CD4-positive, alpha-beta T cell (primary cell): ENCODE results near the gene SSBP2. TPM values are rescaled to one million over a fixed set of nuclear protein-coding genes. Genes with fewer than 3 reads are reported as not detected.
A peak's percentile ranks its signal among the peaks of the same experiment; 100 is the strongest.

ENCODE experiments used
- ATAC-seq: fragments of 200-7000 bp; cut with Tn5 transposase; one replicate; pipeline ENCODE4 v1.10.0; 2022; ENCODE audit warnings: mild to moderate bottlenecking; ENCODE audit not compliant: poor library complexity
- CTCF ChIA-PET: fragments of 350-600 bp; sonication (Branson Sonifier 250); formaldehyde crosslinking; loops from one replicate; lab custom pipeline; 2021; ENCODE audit warnings: antibody characterized with exemption, inconsistent platforms; lab: Charles Lee
- POLR2A ChIA-PET: fragments of 350-600 bp; sonication (Branson Sonifier 250); formaldehyde crosslinking; loops from one replicate; lab custom pipeline; 2021; ENCODE audit warnings: antibody characterized with exemption, inconsistent platforms; lab: Charles Lee
- DNase-seq, 14 experiments: peaks; one replicate each; pipeline ENCODE4 v3.0.0-alpha.2; 2013 to 2020; ENCODE audit warnings: mixed read lengths in 2 of 14
- H3K27ac ChIP-seq, 2 donors: one replicate each; pipeline versions ENCODE4 v1.5.1 to v1.7.0; 2013; ENCODE audit warnings: low read length in 2 of 2, low read depth in 1 of 2, mild to moderate bottlenecking in 1 of 2
- H3K27me3 ChIP-seq, 2 experiments: 1 replicate in 1 of 2; 2 replicates in 1 of 2; pipeline versions ENCODE4 v1.6.1 to v1.7.0; 2013; ENCODE audit warnings: low read length in 2 of 2, control low read depth in 1 of 2, mild to moderate bottlenecking in 1 of 2, moderate library complexity in 1 of 2; ENCODE audit not compliant: insufficient read depth in 2 of 2, control insufficient read depth in 1 of 2
- H3K36me3 ChIP-seq: one replicate; pipeline ENCODE4 v1.6.1; 2013; ENCODE audit warnings: low read length, control low read depth; ENCODE audit not compliant: insufficient read depth
- H3K4me1 ChIP-seq: one replicate; pipeline ENCODE4 v1.6.1; 2013; ENCODE audit warnings: low read length, control low read depth; ENCODE audit not compliant: insufficient read depth
- H3K4me3 ChIP-seq: one replicate; pipeline ENCODE4 v1.5.1; 2013; ENCODE audit warnings: mild to moderate bottlenecking, low read length, moderate library complexity
- H3K9me3 ChIP-seq, 2 experiments: 1 replicate in 1 of 2; 2 replicates in 1 of 2; pipeline versions ENCODE4 v1.6.1 to v1.7.0; 2013; ENCODE audit warnings: low read length in 2 of 2, mild to moderate bottlenecking in 2 of 2, control low read depth in 1 of 2, moderate library complexity in 1 of 2; ENCODE audit not compliant: control insufficient read depth in 1 of 2, insufficient read depth in 1 of 2
- H3K27ac Mint-ChIP-seq: one replicate; pipeline ENCODE4 v1.8.0; 2020; ENCODE audit warnings: mixed read lengths
- H3K27me3 Mint-ChIP-seq: one replicate; pipeline ENCODE4 v1.8.0; 2021; ENCODE audit warnings: mixed read lengths
- H3K36me3 Mint-ChIP-seq: one replicate; pipeline ENCODE4 v1.8.0; 2021; ENCODE audit warnings: low read depth, mixed read lengths
- H3K4me1 Mint-ChIP-seq: one replicate; pipeline ENCODE4 v1.8.0; 2021; ENCODE audit warnings: low read depth, mixed read lengths
- H3K4me3 Mint-ChIP-seq: one replicate; pipeline ENCODE4 v1.8.0; 2020; ENCODE audit warnings: mild to moderate bottlenecking, mixed read lengths
- H3K9me3 Mint-ChIP-seq: one replicate; pipeline ENCODE4 v1.8.0; 2020; ENCODE audit warnings: mixed read lengths
- intact Hi-C, 2 experiments: fragments of 100-400 bp; cut with DNase I in 1 of 2; cut with micrococcal nuclease in 1 of 2; formaldehyde crosslinking; loops; one replicate each; pipeline versions ENCODE4 v1.15.1 to v1.9.0; 2023 to 2025; cut with DNase I, micrococcal nuclease
- total RNA-seq, 174 experiments: library from RNA in 2 of 174; stranded (reverse) in 2 of 174; gene quantifications; one replicate each; pipeline ENCODE4 v1.2.3 and lab custom pipeline; 2021 to 2026
- TF ChIP-seq, protein P1 (sequence below): fragments of 200-600 bp; IDR thresholded peaks from one replicate; pipeline ENCODE4 v1.8.0; 2022; ENCODE audit warnings: antibody characterized with exemption, mild to moderate bottlenecking

The SSBP2 gene
- total RNA-seq, 2 experiments from 2014 or later: 33.5 to 36.3 TPM

DNA sequence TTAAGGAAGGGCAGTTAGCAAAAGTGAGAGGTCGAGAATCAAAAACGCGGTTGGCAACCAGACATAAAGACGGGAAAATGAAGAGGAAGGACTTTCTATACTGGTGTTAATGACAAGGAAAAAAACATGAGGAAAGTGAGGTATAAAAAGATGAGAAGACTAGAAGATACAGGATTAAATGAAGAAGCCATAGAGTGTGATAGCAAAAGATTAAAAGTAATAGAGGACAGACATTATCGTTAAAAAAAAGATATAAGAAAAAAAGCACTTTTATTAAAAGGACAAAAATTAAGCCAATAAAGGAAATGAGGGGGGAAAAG, 1.7 kb upstream of the SSBP2 start:
- peak overlapping the region; percentile 10 for H3K27ac Mint-ChIP-seq
- DNase-seq (no peak), ATAC-seq (no peak)
- no peaks in the 10 kb centered on the region for H3K9me3 Mint-ChIP-seq
- H3K9me3 ChIP-seq: no peaks in the 10 kb centered on the region
- H3K27me3 Mint-ChIP-seq: no peaks in the 10 kb centered on the region
- no peak overlapping the region for H3K27ac ChIP-seq
- intact Hi-C loops: loop anchor here (5.0 to 10.0 kb wide), 5 partner anchors 35 to 522 kb away; partner anchors contain the start of gene RPS23 (in 1 of the 2)
- H3K4me1 ChIP-seq: peaks cover 13% of the 10 kb centered on the region
- CTCF ChIA-PET: no interaction called here
- H3K4me3 Mint-ChIP-seq: peak overlapping the region; percentile 3
- H3K36me3 Mint-ChIP-seq: peaks cover 11% of the 10 kb centered on the region
- POLR2A ChIA-PET: interaction anchor here (0.6 to 6.9 kb wide), 3 partner anchors 86 to 127 kb away, joined by 3 to 383 read pairs (median 41); no protein-coding TSS in a partner anchor
- no peaks in the 10 kb centered on the region for H3K36me3 ChIP-seq
- H3K4me3 ChIP-seq: no peak overlapping the region
- peaks cover 30% of the 10 kb centered on the region for H3K4me1 Mint-ChIP-seq
- TF ChIP-seq, protein P1, sequence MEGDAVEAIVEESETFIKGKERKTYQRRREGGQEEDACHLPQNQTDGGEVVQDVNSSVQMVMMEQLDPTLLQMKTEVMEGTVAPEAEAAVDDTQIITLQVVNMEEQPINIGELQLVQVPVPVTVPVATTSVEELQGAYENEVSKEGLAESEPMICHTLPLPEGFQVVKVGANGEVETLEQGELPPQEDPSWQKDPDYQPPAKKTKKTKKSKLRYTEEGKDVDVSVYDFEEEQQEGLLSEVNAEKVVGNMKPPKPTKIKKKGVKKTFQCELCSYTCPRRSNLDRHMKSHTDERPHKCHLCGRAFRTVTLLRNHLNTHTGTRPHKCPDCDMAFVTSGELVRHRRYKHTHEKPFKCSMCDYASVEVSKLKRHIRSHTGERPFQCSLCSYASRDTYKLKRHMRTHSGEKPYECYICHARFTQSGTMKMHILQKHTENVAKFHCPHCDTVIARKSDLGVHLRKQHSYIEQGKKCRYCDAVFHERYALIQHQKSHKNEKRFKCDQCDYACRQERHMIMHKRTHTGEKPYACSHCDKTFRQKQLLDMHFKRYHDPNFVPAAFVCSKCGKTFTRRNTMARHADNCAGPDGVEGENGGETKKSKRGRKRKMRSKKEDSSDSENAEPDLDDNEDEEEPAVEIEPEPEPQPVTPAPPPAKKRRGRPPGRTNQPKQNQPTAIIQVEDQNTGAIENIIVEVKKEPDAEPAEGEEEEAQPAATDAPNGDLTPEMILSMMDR: no peak
- H3K27me3 ChIP-seq: no peaks in the 10 kb centered on the region

DNA sequence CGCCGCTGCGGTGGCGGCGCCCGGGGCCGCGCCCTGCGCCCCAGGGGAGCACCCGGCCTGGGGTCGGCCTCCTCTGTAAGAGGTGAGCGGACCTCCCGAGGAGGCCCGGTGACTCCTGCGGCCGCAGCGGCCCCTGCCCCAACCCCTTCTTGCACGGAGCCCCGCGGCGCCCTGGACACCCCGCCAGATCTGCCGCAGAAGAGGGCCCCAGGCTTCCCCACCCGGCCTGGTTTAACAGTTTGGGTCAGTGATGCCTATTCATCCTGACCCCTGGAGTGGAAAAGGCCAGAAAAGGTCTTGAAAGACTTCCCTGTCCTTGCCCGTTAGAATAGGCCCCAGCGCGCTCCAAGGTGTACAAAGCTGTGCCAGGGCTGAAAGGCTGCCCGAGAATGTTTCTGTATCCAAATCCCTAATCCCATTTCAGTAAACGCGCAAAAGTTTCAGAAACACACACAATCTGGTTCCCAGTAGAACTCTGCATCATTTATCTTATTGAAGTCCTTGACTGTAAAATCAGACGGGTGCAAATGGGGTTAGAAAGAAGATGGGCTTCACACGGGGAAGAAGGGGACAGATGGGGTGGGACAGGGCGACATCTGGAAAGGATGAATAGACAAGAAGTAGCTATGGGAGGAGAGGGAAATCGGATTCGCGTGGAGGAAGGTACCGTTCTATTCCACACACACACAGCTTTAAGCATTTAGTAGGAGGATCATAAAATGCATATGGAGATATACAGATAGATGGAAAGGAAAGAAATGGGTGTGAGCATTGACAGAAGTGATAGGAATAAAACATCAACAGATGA, 1.1 kb upstream of the SSBP2 start:
- no peak for ATAC-seq
- peak overlapping the region; percentile 68 for H3K4me3 ChIP-seq
- no peaks in the 10 kb centered on the region for H3K27me3 ChIP-seq
- peaks cover 35% of the 10 kb centered on the region for H3K4me1 Mint-ChIP-seq
- peak overlapping the region in 1 of 2 donors; percentile 79 for H3K27ac ChIP-seq
- H3K27me3 Mint-ChIP-seq: no peaks in the 10 kb centered on the region
- peak overlapping the region; percentile 10 for H3K27ac Mint-ChIP-seq
- H3K9me3 Mint-ChIP-seq: no peaks in the 10 kb centered on the region
- intact Hi-C loops: loop anchor here (1.0 to 10.0 kb wide), 8 partner anchors 35 to 523 kb away; partner anchors contain the start of genes ATG10 (in 1 of the 2) and RPS23 (in 1 of the 2)
- DNase-seq: peak in 4 of 14 experiments; percentile 1 to 6 (median 4)
- TF ChIP-seq, protein P1: no peak
- peaks cover 13% of the 10 kb centered on the region for H3K4me1 ChIP-seq
- CTCF ChIA-PET: interaction anchor here (2.5 kb wide), 1 partner anchor 100 kb away, joined by 11 read pairs; no protein-coding TSS in a partner anchor
- no peaks in the 10 kb centered on the region for H3K9me3 ChIP-seq
- peaks cover 11% of the 10 kb centered on the region for H3K36me3 Mint-ChIP-seq
- H3K4me3 Mint-ChIP-seq: peak overlapping the region; percentile 97
- POLR2A ChIA-PET: interaction anchor here (0.6 to 6.9 kb wide), 27 partner anchors 10 to 1325 kb away, joined by 3 to 383 read pairs (median 6); partner anchors contain the start of genes ATG10, RPS23, TMEM167A and XRCC4
- no peaks in the 10 kb centered on the region for H3K36me3 ChIP-seq

DNA sequence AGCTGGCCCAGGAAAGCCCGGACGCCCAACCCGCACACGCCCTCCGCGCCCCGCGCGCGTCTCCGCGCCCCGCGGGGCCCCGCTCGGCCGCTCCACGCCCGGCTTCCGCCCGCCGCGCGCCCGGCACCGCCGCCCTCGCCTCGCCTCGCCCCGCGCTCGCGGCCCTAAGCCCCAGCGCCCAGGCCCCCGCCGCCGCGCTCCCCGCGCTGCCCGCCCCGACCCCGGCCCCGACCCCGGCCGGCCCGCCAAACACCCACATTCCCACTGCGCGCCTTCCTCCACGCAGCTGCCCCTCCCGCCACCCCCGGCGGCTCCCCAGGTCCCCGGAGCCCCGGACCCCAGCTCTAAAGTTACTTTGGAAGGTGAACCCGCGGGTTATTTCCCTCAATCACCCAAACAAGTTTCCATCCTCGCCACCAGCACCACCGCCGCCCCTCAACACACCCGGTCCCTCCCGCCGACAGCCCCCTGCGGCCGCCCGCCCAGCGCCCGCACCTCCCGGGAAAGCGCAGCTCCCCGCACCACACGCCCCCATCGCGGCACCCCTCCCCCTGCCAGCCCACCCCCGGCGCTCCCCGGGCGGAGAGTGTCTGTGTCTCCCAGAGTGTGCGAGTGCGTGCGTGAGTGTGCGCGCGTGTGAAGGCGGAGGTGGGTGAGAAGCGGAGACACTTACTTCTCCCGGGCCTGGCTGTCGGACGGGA, 439 bp downstream of the SSBP2 start:
- ChIA-PET CTCF (interaction anchor here (0.8 to 2.5 kb wide), 5 partner anchors 10 to 101 kb away, joined by 3 to 11 read pairs (median 5); no protein-coding TSS in a partner anchor), POLR2A (interaction anchor here (0.9 to 6.9 kb wide), 43 partner anchors 9 to 1327 kb away, joined by 3 to 383 read pairs (median 5); partner anchors contain the start of genes ATG10, DHFR, RPS23 and TMEM167A)
- intact Hi-C loops: loop anchor here (1.0 to 10.0 kb wide), 8 partner anchors 37 to 524 kb away; partner anchors contain the start of genes ATG10 (in 1 of the 2) and RPS23 (in 1 of the 2)
- peak overlapping the region; percentile 68 for H3K4me3 ChIP-seq
- H3K4me1 ChIP-seq: peaks cover 13% of the 10 kb centered on the region
- H3K36me3 ChIP-seq: no peaks in the 10 kb centered on the region
- peak in 11 of 14 experiments; percentile 2 to 73 (median 32) for DNase-seq
- H3K27me3 Mint-ChIP-seq: no peaks in the 10 kb centered on the region
- peaks cover 11% of the 10 kb centered on the region for H3K36me3 Mint-ChIP-seq
- TF ChIP-seq, protein P1: no peak
- peak; percentile 5 for ATAC-seq
- no peaks in the 10 kb centered on the region for H3K9me3 Mint-ChIP-seq
- peaks cover 49% of the 10 kb centered on the region for H3K4me1 Mint-ChIP-seq
- H3K27ac ChIP-seq: peak overlapping the region; percentile 66 to 79
- H3K27ac Mint-ChIP-seq: peak overlapping the region; percentile 96
- H3K27me3 ChIP-seq: no peaks in the 10 kb centered on the region
- peak overlapping the region; percentile 97 for H3K4me3 Mint-ChIP-seq
- no peaks in the 10 kb centered on the region for H3K9me3 ChIP-seq
